HFF-Myc (cell line): ENCODE data around the gene NME7.

Experiments
- DNase-seq: peaks from one replicate; pipeline ENCODE4 v3.0.0-alpha.2; 2011; ENCODE audit warnings: low read depth; ENCODE audit errors: extremely low read depth
- H3K4me3 ChIP-seq: replicated peaks from 2 replicates; pipeline ENCODE4 v1.5.1; 2011; ENCODE audit warnings: low read depth, mild to moderate bottlenecking, control low read depth, low read length
- TF ChIP-seq, protein P1 (sequence below): IDR thresholded peaks from 2 replicates; pipeline ENCODE4 v1.5.1; 2012; ENCODE audit warnings: mild to moderate bottlenecking, low read depth, low read length, control low read depth; ENCODE audit errors: missing control alignments

NME7 gene

DNA sequence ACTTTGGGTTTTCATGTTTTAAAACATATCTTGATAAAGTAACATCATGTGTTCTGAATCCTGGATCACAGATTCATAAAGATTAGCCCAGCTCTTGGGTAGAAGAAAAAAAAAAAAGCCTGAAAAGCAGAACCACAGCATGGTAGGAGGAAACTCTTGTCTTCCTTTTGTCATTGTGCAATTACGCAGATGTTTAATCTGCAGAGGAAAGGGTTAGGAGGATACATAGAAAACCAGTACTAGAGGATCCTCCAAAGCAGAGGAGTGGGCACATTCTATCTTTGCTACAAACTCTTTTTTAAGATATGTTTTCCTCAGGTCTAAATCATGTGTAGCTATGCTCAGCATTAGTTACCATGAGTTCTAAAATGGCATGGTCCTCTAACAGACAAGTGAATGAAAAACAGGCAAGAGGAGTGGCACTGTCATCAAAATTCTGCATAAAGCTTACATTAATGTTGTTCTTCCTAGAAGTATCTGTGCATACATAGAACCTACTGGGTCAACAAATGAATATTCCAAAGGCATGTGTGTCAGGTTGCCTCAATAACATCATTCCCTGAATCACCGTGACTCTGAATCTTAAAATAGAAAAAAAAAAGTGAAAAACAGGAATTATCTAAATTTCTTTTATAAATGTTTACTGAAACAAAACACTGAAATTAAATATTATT is 107.0 kb downstream of the NME7 start:
- no peak overlapping the region for H3K4me3 ChIP-seq
- DNase-seq = no peak
- TF ChIP-seq, protein P1, sequence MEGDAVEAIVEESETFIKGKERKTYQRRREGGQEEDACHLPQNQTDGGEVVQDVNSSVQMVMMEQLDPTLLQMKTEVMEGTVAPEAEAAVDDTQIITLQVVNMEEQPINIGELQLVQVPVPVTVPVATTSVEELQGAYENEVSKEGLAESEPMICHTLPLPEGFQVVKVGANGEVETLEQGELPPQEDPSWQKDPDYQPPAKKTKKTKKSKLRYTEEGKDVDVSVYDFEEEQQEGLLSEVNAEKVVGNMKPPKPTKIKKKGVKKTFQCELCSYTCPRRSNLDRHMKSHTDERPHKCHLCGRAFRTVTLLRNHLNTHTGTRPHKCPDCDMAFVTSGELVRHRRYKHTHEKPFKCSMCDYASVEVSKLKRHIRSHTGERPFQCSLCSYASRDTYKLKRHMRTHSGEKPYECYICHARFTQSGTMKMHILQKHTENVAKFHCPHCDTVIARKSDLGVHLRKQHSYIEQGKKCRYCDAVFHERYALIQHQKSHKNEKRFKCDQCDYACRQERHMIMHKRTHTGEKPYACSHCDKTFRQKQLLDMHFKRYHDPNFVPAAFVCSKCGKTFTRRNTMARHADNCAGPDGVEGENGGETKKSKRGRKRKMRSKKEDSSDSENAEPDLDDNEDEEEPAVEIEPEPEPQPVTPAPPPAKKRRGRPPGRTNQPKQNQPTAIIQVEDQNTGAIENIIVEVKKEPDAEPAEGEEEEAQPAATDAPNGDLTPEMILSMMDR = no peak

DNA sequence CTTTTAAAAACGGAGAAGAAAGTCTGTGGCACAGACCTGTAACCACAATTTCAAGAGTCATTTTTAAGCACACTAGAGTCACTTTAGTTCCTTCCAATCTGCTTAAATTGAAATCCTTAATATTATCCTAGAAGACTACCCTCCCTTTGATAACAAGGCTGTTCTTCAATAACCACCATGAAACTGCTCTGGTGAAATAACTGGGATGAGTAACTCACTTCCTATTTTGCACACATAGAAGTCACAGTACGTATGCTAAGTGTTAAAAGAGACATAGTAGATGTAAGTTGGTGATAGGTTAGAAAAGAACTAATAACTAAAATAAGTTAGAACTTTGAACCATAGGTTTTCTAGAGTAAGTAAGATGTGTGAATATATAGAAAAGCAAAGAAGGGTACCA is 107.8 kb downstream of the NME7 start:
- TF ChIP-seq, protein P1 = no peak
- no peak for DNase-seq
- no peak overlapping the region for H3K4me3 ChIP-seq

DNA sequence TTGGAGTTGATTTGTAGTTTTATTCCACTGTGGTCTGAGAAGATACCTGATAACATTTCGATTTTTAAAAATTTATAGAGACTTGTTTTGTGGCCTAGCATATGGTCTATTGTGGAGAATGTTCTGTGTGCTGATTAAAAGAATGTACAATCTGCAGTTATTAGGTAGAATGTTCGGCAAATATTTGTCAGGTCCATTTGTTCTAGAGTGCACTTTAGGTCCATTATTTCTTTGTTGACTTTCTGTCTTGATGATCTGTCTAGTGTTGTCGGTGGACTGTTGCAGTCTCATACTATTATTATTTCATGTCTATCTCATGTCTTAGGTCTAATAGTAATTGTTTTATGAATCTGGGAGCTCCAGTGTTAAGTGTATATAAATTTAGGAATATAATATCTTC is 116.8 kb downstream of the NME7 start:
- H3K4me3 ChIP-seq = no peak overlapping the region
- TF ChIP-seq, protein P1 = no peak
- DNase-seq = no peak

DNA sequence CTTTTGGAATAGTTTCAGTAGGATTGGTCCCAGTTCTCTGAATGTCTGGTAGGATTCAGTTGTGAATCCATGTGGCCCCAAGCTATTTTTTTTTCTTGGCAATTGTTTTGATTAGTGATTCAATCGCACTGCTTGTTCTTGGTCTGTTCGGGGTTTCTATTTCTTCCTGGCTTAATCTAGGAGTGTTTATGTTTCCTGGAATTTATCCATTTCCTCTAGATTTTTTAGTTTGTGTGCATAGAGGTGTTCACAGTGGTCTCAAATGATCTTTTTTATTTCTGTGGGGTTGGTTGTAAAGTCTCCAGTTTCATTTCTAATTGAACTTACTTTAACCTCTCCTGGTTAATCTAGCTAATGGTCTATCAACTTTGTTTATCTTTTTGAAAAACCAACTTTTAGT is 117.6 kb downstream of the NME7 start:
- H3K4me3 ChIP-seq = no peak overlapping the region
- DNase-seq = peak; percentile 11
- TF ChIP-seq, protein P1 = no peak

DNA sequence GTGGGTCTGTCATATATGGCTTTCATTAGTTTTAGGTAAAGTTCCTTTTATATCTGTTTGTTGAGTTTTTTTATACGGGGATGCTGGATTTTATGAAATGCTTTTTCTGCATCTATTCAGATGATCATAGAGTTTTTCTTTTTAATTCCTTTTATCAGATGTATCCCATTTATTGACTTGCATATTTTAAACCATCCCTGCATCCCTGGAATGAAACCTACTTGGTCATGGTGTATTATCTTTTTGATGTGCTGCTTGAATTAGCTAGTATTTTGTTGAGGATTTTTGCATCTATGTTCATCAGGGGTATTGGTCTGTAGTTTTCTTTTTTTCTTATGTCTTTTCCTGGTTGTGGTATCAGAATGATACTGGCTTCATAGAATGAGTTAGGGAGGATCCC is 118.0 kb downstream of the NME7 start:
- H3K4me3 ChIP-seq = no peak overlapping the region
- DNase-seq = no peak
- TF ChIP-seq, protein P1 = no peak

DNA sequence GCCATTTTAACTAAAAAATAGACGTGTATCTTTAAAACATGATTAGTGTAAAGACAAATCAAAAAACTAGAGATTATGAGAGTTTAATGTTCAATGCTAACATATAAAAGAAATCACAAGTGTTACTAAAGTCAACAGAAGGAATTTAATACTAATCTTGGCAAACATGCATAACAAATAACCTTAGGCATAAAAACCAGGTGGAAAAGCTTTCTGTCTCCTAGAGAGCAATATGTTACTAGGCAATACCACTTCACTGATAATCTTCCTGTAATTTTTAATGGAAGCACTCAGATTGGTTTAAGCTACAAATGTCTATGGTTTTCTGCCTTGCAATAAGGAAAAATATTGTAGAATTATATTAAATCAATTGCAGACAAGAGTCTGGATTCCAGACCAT is 121.9 kb downstream of the NME7 start:
- TF ChIP-seq, protein P1 = no peak
- H3K4me3 ChIP-seq = no peak overlapping the region
- DNase-seq = no peak
